Neural progenitor cell (in vitro differentiated cells): Measurements from ENCODE around the gene SPART. TPM values are rescaled to one million over a fixed set of nuclear protein-coding genes. Genes with fewer than 3 reads are reported as not detected.
"Not testable (repeated sequence)": the region's sequence is repeated elsewhere in the genome, so short reads cannot be mapped to it uniquely, and the experiment has no call there.

Experiments used
- DNase-seq: peaks from one replicate; pipeline ENCODE4 v3.0.0-alpha.2; 2016; ENCODE audit warnings: low spot score
- H2AFZ ChIP-seq: fragments of 200-600 bp; sonication (generic); replicated peaks from 2 replicates; pipeline ENCODE4 v1.6.1; 2016; ENCODE audit warnings: antibody characterized with exemption
- H3F3A ChIP-seq: fragments of 200-600 bp; sonication (generic); 2 replicates; pipeline ENCODE4 v1.6.1; 2016; ENCODE audit warnings: antibody characterized with exemption, low read depth
- H3K27ac ChIP-seq: fragments of 200-600 bp; sonication (generic); 2 replicates; pipeline ENCODE4 v1.5.1; 2016; ENCODE audit warnings: mild to moderate bottlenecking
- H3K27me3 ChIP-seq: fragments of 200-600 bp; sonication (generic); 2 replicates; pipeline ENCODE4 v1.6.1; 2016; ENCODE audit warnings: mild to moderate bottlenecking, moderate library complexity
- H3K36me3 ChIP-seq: fragments of 200-600 bp; sonication (generic); 2 replicates; pipeline ENCODE4 v1.5.1; 2016
- H3K4me1 ChIP-seq: fragments of 200-600 bp; sonication (generic); 2 replicates; pipeline ENCODE4 v1.6.1; 2016; ENCODE audit warnings: mixed run types
- H3K4me2 ChIP-seq: fragments of 200-600 bp; sonication (generic); 2 replicates; pipeline ENCODE4 v1.6.1; 2016
- H3K4me3 ChIP-seq: fragments of 200-600 bp; sonication (generic); 2 replicates; pipeline ENCODE4 v1.5.1; 2016
- H3K79me2 ChIP-seq: fragments of 200-600 bp; sonication (generic); 2 replicates; pipeline ENCODE4 v1.6.1; 2016; ENCODE audit warnings: low read depth
- H3K9ac ChIP-seq: fragments of 200-600 bp; sonication (generic); 2 replicates; pipeline ENCODE4 v1.6.1; 2016
- H3K9me3 ChIP-seq: fragments of 200-600 bp; sonication (generic); 2 replicates; pipeline ENCODE4 v1.5.1; 2016; ENCODE audit warnings: low read depth
- H4K20me1 ChIP-seq: fragments of 200-600 bp; sonication (generic); 2 replicates; pipeline ENCODE4 v1.6.1; 2016; ENCODE audit warnings: low read depth
- H3K27ac Mint-ChIP-seq: 3 replicates; pipeline ENCODE4 v1.8.0; 2021; ENCODE audit warnings: mixed read lengths
- H3K27me3 Mint-ChIP-seq: 2 replicates; pipeline ENCODE4 v1.8.0; 2022; ENCODE audit warnings: low read depth, mild to moderate bottlenecking, inconsistent platforms, moderate library complexity, mixed read lengths; ENCODE audit not compliant: insufficient read depth
- H3K36me3 Mint-ChIP-seq: 3 replicates; pipeline ENCODE4 v1.8.0; 2021; ENCODE audit warnings: mixed read lengths
- H3K4me1 Mint-ChIP-seq: 3 replicates; pipeline ENCODE4 v1.8.0; 2021; ENCODE audit warnings: mixed read lengths
- H3K4me3 Mint-ChIP-seq: 3 replicates; pipeline ENCODE4 v1.8.0; 2021; ENCODE audit warnings: mild to moderate bottlenecking, moderate library complexity, mixed read lengths
- H3K9me3 Mint-ChIP-seq: 3 replicates; pipeline ENCODE4 v1.8.0; 2020; ENCODE audit warnings: mixed read lengths
- EZH2 ChIP-seq: fragments of 200-600 bp; sonication (generic); IDR thresholded peaks from 2 replicates; pipeline ENCODE4 v1.6.1; 2017; ENCODE audit warnings: antibody characterized with exemption, mild to moderate bottlenecking, moderate library complexity
- EZH2phosphoT487 ChIP-seq: fragments of 200-600 bp; sonication (generic); IDR thresholded peaks from 2 replicates; pipeline ENCODE4 v1.6.1; 2017; ENCODE audit warnings: antibody characterized with exemption
- total RNA-seq: library from RNA; depleted of rRNA; stranded (reverse); fragments of >200 nt; gene quantifications from 2 replicates; pipeline ENCODE4 v1.2.3, GENCODE V29; 2015; ENCODE audit warnings: low replicate concordance
- TF ChIP-seq, protein P1 (sequence below): fragments of 200-600 bp; sonication (generic); IDR thresholded peaks from 2 replicates; pipeline ENCODE4 v1.5.1; 2017; ENCODE audit warnings: antibody characterized with exemption, mild to moderate bottlenecking

SPART gene
- total RNA-seq, 1 donor from 2014 or later = 70.9 TPM

DNA sequence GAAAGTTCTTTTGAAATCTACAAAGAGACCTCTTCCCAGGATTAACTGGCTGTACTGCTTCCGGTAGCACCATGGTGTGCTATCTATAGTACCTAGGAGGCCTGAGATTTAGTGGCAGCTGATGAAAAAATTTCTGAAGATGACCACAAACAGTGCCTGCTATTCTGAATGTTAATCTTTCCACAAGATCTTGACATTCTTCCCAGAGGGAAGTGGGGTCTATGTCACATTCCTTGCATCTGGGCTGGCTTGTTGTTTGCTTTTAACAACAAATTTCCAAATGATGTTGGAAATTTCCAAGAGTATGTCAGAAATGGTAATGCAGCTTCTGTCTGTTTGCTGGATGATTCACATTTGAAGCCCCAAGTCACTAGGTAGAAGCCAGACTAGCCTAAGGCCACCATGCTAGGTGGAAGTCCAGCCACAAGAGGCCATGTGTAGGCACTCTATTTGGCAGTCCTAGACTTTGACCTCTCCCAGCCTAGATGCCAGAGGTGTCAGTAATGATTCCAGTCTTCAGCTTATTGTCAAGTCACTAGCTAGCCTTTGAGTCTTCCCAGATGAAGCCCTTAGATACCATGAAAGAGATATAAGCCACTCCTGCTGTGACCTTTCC is 22.1 kb downstream of the SPART start:
- no peaks in the 10 kb centered on the region for H4K20me1 ChIP-seq
- H3K9me3 Mint-ChIP-seq = peaks cover 3% of the 10 kb centered on the region
- no peak overlapping the region for H3K4me3 ChIP-seq
- no peak overlapping the region for H3K4me2 ChIP-seq
- H3K27me3 Mint-ChIP-seq = peaks cover 3% of the 10 kb centered on the region
- H3K79me2 ChIP-seq = no peaks in the 10 kb centered on the region
- no peak overlapping the region for H3K27ac ChIP-seq
- no peaks in the 10 kb centered on the region for H3K27me3 ChIP-seq
- peaks cover 66% of the 10 kb centered on the region for H3K36me3 Mint-ChIP-seq
- H3K27ac Mint-ChIP-seq = no peak overlapping the region
- no peaks in the 10 kb centered on the region for H3K9me3 ChIP-seq
- H2AFZ ChIP-seq = no peak overlapping the region
- H3K4me3 Mint-ChIP-seq = no peak overlapping the region
- no peaks in the 10 kb centered on the region for H3F3A ChIP-seq
- peaks cover 5% of the 10 kb centered on the region for H3K36me3 ChIP-seq
- H3K4me1 ChIP-seq = peaks cover 17% of the 10 kb centered on the region
- no peak overlapping the region for H3K9ac ChIP-seq
- TF ChIP-seq, protein P1, sequence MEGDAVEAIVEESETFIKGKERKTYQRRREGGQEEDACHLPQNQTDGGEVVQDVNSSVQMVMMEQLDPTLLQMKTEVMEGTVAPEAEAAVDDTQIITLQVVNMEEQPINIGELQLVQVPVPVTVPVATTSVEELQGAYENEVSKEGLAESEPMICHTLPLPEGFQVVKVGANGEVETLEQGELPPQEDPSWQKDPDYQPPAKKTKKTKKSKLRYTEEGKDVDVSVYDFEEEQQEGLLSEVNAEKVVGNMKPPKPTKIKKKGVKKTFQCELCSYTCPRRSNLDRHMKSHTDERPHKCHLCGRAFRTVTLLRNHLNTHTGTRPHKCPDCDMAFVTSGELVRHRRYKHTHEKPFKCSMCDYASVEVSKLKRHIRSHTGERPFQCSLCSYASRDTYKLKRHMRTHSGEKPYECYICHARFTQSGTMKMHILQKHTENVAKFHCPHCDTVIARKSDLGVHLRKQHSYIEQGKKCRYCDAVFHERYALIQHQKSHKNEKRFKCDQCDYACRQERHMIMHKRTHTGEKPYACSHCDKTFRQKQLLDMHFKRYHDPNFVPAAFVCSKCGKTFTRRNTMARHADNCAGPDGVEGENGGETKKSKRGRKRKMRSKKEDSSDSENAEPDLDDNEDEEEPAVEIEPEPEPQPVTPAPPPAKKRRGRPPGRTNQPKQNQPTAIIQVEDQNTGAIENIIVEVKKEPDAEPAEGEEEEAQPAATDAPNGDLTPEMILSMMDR = no peak
- TF ChIP-seq EZH2phosphoT487 = no peak
- TF ChIP-seq EZH2 = no peak
- no peak for DNase-seq
- no peaks in the 10 kb centered on the region for H3K4me1 Mint-ChIP-seq

DNA sequence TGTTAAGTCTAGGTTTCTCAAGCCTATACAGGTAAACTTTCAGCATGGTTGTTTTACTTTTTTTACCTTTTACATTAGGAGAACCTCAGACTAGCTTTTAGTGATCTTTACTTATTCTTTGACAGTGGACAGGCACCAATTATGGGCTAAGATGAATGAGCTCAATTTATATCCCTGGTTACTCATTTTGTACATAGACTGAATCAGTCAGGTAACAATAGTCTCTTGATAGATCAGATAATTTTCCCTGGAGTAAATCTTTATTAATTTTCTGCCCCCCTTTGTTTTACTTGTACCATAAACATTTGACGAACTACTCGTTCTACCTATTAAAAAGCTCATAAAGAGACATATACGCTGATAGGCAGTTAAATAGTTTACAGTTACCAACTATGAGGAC is 22.8 kb downstream of the SPART start:
- H3K27ac Mint-ChIP-seq = no peak overlapping the region
- H3K9ac ChIP-seq = no peak overlapping the region
- no peaks in the 10 kb centered on the region for H3F3A ChIP-seq
- H3K27me3 ChIP-seq = no peaks in the 10 kb centered on the region
- H3K4me1 ChIP-seq = peaks cover 17% of the 10 kb centered on the region
- H3K4me2 ChIP-seq = no peak overlapping the region
- peaks cover 5% of the 10 kb centered on the region for H3K36me3 ChIP-seq
- H3K79me2 ChIP-seq = no peaks in the 10 kb centered on the region
- H3K4me1 Mint-ChIP-seq = no peaks in the 10 kb centered on the region
- peaks cover 3% of the 10 kb centered on the region for H3K9me3 Mint-ChIP-seq
- H2AFZ ChIP-seq = no peak overlapping the region
- H3K27ac ChIP-seq = no peak overlapping the region
- H3K36me3 Mint-ChIP-seq = peaks cover 61% of the 10 kb centered on the region
- no peaks in the 10 kb centered on the region for H4K20me1 ChIP-seq
- no peak overlapping the region for H3K4me3 ChIP-seq
- no peak overlapping the region for H3K4me3 Mint-ChIP-seq
- H3K9me3 ChIP-seq = no peaks in the 10 kb centered on the region
- DNase-seq = no peak
- peaks cover 3% of the 10 kb centered on the region for H3K27me3 Mint-ChIP-seq
- TF ChIP-seq EZH2phosphoT487 = no peak
- TF ChIP-seq EZH2 = no peak
- TF ChIP-seq, protein P1 = no peak

GRCh38 chr13:36319793-36320192 is 26.4 kb downstream of the SPART start:
- not testable (repeated sequence) for H3K79me2 ChIP-seq, H2AFZ ChIP-seq, H3K4me1 Mint-ChIP-seq, H3K9ac ChIP-seq, DNase-seq, H3K27ac ChIP-seq, H3K27me3 Mint-ChIP-seq, H3K27me3 ChIP-seq, H3K4me3 ChIP-seq, H3K4me2 ChIP-seq, H3K27ac Mint-ChIP-seq, H3K4me1 ChIP-seq, H3K9me3 ChIP-seq, H3F3A ChIP-seq, H3K4me3 Mint-ChIP-seq, H4K20me1 ChIP-seq, H3K36me3 ChIP-seq
- peaks cover 11% of the 10 kb centered on the region for H3K9me3 Mint-ChIP-seq
- H3K36me3 Mint-ChIP-seq = peaks cover 65% of the 10 kb centered on the region

DNA sequence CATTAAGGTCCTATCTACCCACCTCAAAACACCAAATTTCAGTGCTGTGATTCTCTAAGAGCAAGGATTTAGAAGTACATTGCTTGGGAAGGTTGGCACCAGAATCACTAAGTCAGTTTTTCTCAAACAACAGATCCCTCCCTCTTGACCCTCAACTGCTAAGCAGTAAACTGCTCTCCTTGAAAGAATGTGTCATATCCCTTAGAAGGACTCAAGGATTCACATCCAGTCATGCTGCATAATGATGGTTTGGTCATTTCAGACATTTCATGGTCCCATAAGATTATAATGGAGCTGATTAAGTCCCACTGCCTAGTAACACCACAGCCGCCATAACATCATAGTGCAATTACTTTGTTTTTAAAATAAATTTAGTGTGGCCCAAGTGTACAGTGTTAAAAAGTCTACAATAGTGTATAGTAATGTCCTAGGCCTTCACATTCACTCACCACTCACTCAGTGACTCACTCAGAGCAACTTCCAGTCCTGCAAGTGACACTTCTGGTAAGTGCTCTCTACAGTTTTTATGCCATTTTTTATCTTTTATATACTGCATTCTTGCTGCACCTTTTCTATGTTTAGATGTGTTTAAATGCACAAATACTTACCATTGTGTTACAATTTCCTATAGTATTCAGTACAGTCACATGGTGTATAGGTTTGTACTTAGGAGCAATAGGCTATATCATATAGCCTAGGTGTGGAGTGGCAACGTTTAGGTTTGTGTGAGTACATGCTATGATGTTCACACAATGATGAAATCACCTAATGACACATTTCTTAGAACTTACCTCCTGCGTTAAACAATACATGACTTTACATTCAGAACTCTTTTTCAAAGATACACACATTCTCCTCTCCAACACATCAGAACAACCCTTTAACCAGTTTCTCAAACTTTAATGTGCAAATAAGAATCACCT is 32.9 kb downstream of the SPART start:
- Histone ChIP-seq H3K27me3 (no peaks in the 10 kb centered on the region), H3K4me1 (no peaks in the 10 kb centered on the region), H3K9me3 (no peaks in the 10 kb centered on the region), H3K27ac (no peak overlapping the region), H4K20me1 (no peaks in the 10 kb centered on the region), H3K36me3 (no peaks in the 10 kb centered on the region), H3F3A (no peaks in the 10 kb centered on the region), H3K79me2 (no peaks in the 10 kb centered on the region), H3K4me3 (no peak overlapping the region), H3K9ac (no peak overlapping the region), H2AFZ (no peak overlapping the region), H3K4me2 (no peak overlapping the region)
- H3K4me3 Mint-ChIP-seq = no peak overlapping the region
- DNase-seq = no peak
- H3K36me3 Mint-ChIP-seq = peaks cover 66% of the 10 kb centered on the region
- no peaks in the 10 kb centered on the region for H3K27me3 Mint-ChIP-seq
- TF ChIP-seq EZH2 = no peak
- TF ChIP-seq, protein P1 = no peak
- no peak for TF ChIP-seq EZH2phosphoT487
- H3K9me3 Mint-ChIP-seq = peaks cover 8% of the 10 kb centered on the region
- H3K4me1 Mint-ChIP-seq = no peaks in the 10 kb centered on the region
- H3K27ac Mint-ChIP-seq = no peak overlapping the region
